GM12874 (cell line): Measurements from ENCODE around the gene AMZ1.

ENCODE experiments used
- CTCF ChIP-seq: IDR thresholded peaks from 2 replicates; pipeline ENCODE4 v1.5.1; 2011; ENCODE audit warnings: low read depth, mild to moderate bottlenecking, control low read depth, low read length, moderate library complexity; ENCODE audit not compliant: insufficient read depth

Gene AMZ1

GRCh38 chr7:2641406-2642393 is 46.3 kb upstream of the AMZ1 start:
- TF ChIP-seq CTCF = no peak

- TF ChIP-seq CTCF = peak; percentile 24; the same call in 1 of the 2 replicates
Measured at GRCh38 chr7:2643386-2644219, 44.4 kb upstream of the AMZ1 start.

- no peak for TF ChIP-seq CTCF
Measured at GRCh38 chr7:2644220-2644561, 43.8 kb upstream of the AMZ1 start.

- no peak for TF ChIP-seq CTCF
Measured at GRCh38 chr7:2644562-2645273, 43.3 kb upstream of the AMZ1 start.

- TF ChIP-seq CTCF = no peak
Measured at GRCh38 chr7:2645274-2645868, 42.6 kb upstream of the AMZ1 start.

- no peak for TF ChIP-seq CTCF
Measured at GRCh38 chr7:2646336-2646679, 41.7 kb upstream of the AMZ1 start.
